SU-DHL-6 (cell line): ENCODE measurements around the gene SLC44A5.

Experiments
- H2AFZ ChIP-seq: fragments of 200-600 bp; sonication (generic); 2 replicates; pipeline ENCODE4 v1.6.1; 2014; ENCODE audit warnings: low read depth, mild to moderate bottlenecking, moderate library complexity, mixed read lengths, antibody characterized with exemption, low read length; ENCODE audit not compliant: severe bottlenecking
- H3F3A ChIP-seq: fragments of 200-600 bp; shearing (Covaris generic); 2 replicates; pipeline ENCODE4 v1.6.0; 2016; ENCODE audit warnings: antibody characterized with exemption, mild to moderate bottlenecking; ENCODE audit not compliant: insufficient read depth
- H3K27ac ChIP-seq: fragments of 200-600 bp; sonication (generic); 2 replicates; pipeline ENCODE4 v1.5.1; 2016; ENCODE audit warnings: low read depth, mild to moderate bottlenecking, low read length, moderate library complexity, mixed read lengths
- H3K27me3 ChIP-seq: fragments of 200-600 bp; sonication (generic), shearing (Covaris generic); 2 replicates; pipeline ENCODE4 v1.6.0; 2014; ENCODE audit warnings: mild to moderate bottlenecking, low read length
- H3K36me3 ChIP-seq: fragments of 200-600 bp; sonication (generic); 2 replicates; pipeline ENCODE4 v1.6.1; 2014; ENCODE audit warnings: mild to moderate bottlenecking, low read length, mixed read lengths
- H3K4me2 ChIP-seq: fragments of 300-600, 200-600 bp; shearing (Covaris generic), sonication (generic); 2 replicates; pipeline ENCODE4 v1.6.0; 2014; ENCODE audit warnings: low read length, low read depth, mild to moderate bottlenecking; ENCODE audit not compliant: poor library complexity, severe bottlenecking
- H3K4me3 ChIP-seq: fragments of 200-600 bp; sonication (generic); 2 replicates; pipeline ENCODE4 v1.5.1; 2014; ENCODE audit warnings: antibody characterized with exemption, low read length, mild to moderate bottlenecking, mixed read lengths; ENCODE audit not compliant: insufficient read depth, poor library complexity, severe bottlenecking
- H3K79me2 ChIP-seq: fragments of 200-600 bp; sonication (generic); 2 replicates; pipeline ENCODE4 v1.6.1; 2014; ENCODE audit warnings: mild to moderate bottlenecking, low read length, moderate library complexity; ENCODE audit not compliant: insufficient read depth
- H3K9ac ChIP-seq: fragments of 200-600 bp; sonication (generic); 2 replicates; pipeline ENCODE4 v1.7.0; 2014; ENCODE audit warnings: mild to moderate bottlenecking, low read length
- H3K9me2 ChIP-seq: fragments of 200-600 bp; sonication (generic); replicated peaks from 2 replicates; pipeline ENCODE4 v1.6.1; 2014; ENCODE audit warnings: low read length; ENCODE audit not compliant: insufficient read depth
- H3K9me3 ChIP-seq: fragments of 200-600 bp; sonication (generic); 2 replicates; pipeline ENCODE4 v1.6.1; 2014; ENCODE audit warnings: low read length, mixed read lengths; ENCODE audit not compliant: insufficient read depth
- H4K20me1 ChIP-seq: fragments of 200-600 bp; sonication (generic); 2 replicates; pipeline ENCODE4 v1.6.1; 2014; ENCODE audit warnings: low read depth, mild to moderate bottlenecking, antibody characterized with exemption, low read length, moderate library complexity, mixed read lengths
- CTCF ChIP-seq: fragments of 200-600 bp; sonication (generic); IDR thresholded peaks from one replicate; pipeline ENCODE4 v1.5.1; 2017; ENCODE audit warnings: antibody characterized with exemption, mild to moderate bottlenecking, low read length, moderate library complexity; ENCODE audit not compliant: insufficient read depth, poor library complexity, severe bottlenecking
- EZH2phosphoT487 ChIP-seq: fragments of 200-600 bp; sonication (generic), shearing (Covaris generic); conservative IDR thresholded peaks from 2 replicates; pipeline ENCODE4 v1.6.1; 2018; ENCODE audit warnings: mild to moderate bottlenecking, antibody characterized with exemption, low read length, moderate library complexity, mixed read lengths

The SLC44A5 gene

GRCh38 chr1:75276385-75276784, 334.5 kb downstream of the SLC44A5 start:
- TF ChIP-seq EZH2phosphoT487 (no peak), CTCF (no peak)
- Histone ChIP-seq H3K9ac (no peak overlapping the region), H3K4me3 (no peak overlapping the region), H3K27ac (no peak overlapping the region), H3K36me3 (no peaks in the 10 kb centered on the region), H3F3A (no peaks in the 10 kb centered on the region), H3K27me3 (no peaks in the 10 kb centered on the region), H3K9me3 (no peaks in the 10 kb centered on the region), H3K9me2 (no peaks in the 10 kb centered on the region), H3K4me2 (no peak overlapping the region), H3K79me2 (no peaks in the 10 kb centered on the region), H4K20me1 (no peaks in the 10 kb centered on the region), H2AFZ (no peak overlapping the region)

GRCh38 chr1:75275631-75276030, 335.3 kb downstream of the SLC44A5 start:
- Histone ChIP-seq H4K20me1 (no peaks in the 10 kb centered on the region), H3K27me3 (no peaks in the 10 kb centered on the region), H3K27ac (no peak overlapping the region), H3K9ac (no peak overlapping the region), H3K9me2 (no peaks in the 10 kb centered on the region), H3F3A (no peaks in the 10 kb centered on the region), H3K9me3 (no peaks in the 10 kb centered on the region), H3K79me2 (no peaks in the 10 kb centered on the region), H2AFZ (no peak overlapping the region), H3K4me3 (no peak overlapping the region), H3K36me3 (no peaks in the 10 kb centered on the region), H3K4me2 (no peak overlapping the region)
- no peak for TF ChIP-seq EZH2phosphoT487
- TF ChIP-seq CTCF: no peak

DNA sequence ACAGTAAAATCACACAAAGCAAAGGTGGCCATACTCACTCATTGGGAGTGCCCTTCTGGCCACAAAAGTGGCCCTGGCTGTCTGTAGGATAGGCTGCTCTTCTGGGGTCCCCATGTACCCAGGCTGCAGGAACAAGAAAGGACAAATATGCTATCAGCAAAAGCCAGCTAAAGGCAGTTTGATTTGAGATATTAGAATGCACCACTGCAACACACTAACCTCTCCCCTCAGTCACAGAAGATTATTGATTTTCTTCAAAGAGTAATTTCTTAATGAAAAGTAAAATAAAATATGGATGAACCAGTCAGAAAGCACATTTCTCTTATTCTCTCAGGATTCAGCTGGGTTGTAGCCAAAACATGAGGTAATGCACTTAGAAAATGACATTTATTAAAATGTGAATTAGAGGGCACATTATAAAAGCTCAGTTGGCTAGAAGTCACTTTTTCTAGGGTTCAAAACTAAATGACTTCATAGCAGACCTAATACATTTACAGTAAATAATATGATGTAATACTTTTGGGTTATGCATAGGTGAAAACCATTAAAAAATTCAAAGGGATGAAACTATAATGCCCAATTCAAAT, 335.9 kb downstream of the SLC44A5 start:
- Histone ChIP-seq H3K27me3 (no peaks in the 10 kb centered on the region), H3K9me3 (no peaks in the 10 kb centered on the region), H3K9me2 (no peaks in the 10 kb centered on the region), H3K36me3 (no peaks in the 10 kb centered on the region), H2AFZ (no peak overlapping the region), H4K20me1 (no peaks in the 10 kb centered on the region), H3K27ac (no peak overlapping the region), H3K4me2 (no peak overlapping the region), H3K4me3 (no peak overlapping the region), H3F3A (no peaks in the 10 kb centered on the region), H3K79me2 (no peaks in the 10 kb centered on the region), H3K9ac (no peak overlapping the region)
- TF ChIP-seq CTCF (no peak), EZH2phosphoT487 (no peak)
